IMR-90 (cell line): ENCODE results near the gene ISX. TPM values are rescaled to one million over a fixed set of nuclear protein-coding genes. Genes with fewer than 3 reads are reported as not detected.

Experiments used
- ATAC-seq: fragments of 200-7000 bp; cut with Tn5 transposase; 2 replicates; pipeline ENCODE4 v1.9.1; 2020; ENCODE audit warnings: low read depth, mild to moderate bottlenecking, moderate library complexity
- BruUV-seq: library from RNA; stranded (reverse); fragments of 400-500 nt; replicated peaks from 2 replicates; lab custom pipeline; 2021; lab: Mats Ljungman, UMichigan
- CTCF ChIA-PET: fragments of 300-600 bp; formaldehyde crosslinking; extraction: SDS; loops from one replicate; lab custom pipeline; 2021; ENCODE audit warnings: antibody characterized with exemption; lab: Yijun Ruan, JAX
- POLR2A ChIA-PET: fragments of 300-600 bp; sonication (Branson Sonifier 250); formaldehyde crosslinking; loops from one replicate; lab custom pipeline; 2022; ENCODE audit warnings: antibody characterized with exemption; ENCODE audit not compliant: unreplicated experiment; lab: Charles Lee
- DNase-seq: peaks from one replicate; pipeline ENCODE4 v3.0.0; 2013
- H2AFZ ChIP-seq: replicated peaks from 2 replicates; pipeline ENCODE3; 2013; ENCODE audit warnings: low read length, mild to moderate bottlenecking; ENCODE audit not compliant: poor library complexity
- H2AK5ac ChIP-seq: 2 replicates; pipeline ENCODE4 v1.6.1; 2013; ENCODE audit warnings: low read depth, low read length, inconsistent platforms
- H2AK9ac ChIP-seq: replicated peaks from 2 replicates; pipeline ENCODE3; 2013; ENCODE audit warnings: mild to moderate bottlenecking, low read depth, low read length, moderate library complexity; ENCODE audit not compliant: poor library complexity
- H2BK120ac ChIP-seq: 2 replicates; pipeline ENCODE4 v1.6.1; 2013; ENCODE audit warnings: low read depth, low read length, inconsistent platforms
- H2BK15ac ChIP-seq: 3 replicates; pipeline ENCODE4 v1.6.1; 2013; ENCODE audit warnings: low read depth, low read length, inconsistent platforms
- H2BK20ac ChIP-seq: 2 replicates; pipeline ENCODE4 v1.6.1; 2013; ENCODE audit warnings: low read depth, mild to moderate bottlenecking, inconsistent platforms, low read length, moderate library complexity
- H2BK5ac ChIP-seq: 2 replicates; pipeline ENCODE4 v1.6.1; 2013; ENCODE audit warnings: mild to moderate bottlenecking, low read depth, low read length, inconsistent platforms; ENCODE audit not compliant: poor library complexity, severe bottlenecking
- H3K14ac ChIP-seq: replicated peaks from 2 replicates; pipeline ENCODE4 v1.6.1; 2013; ENCODE audit warnings: low read depth, low read length, inconsistent platforms
- H3K18ac ChIP-seq: 2 replicates; pipeline ENCODE4 v1.6.1; 2013; ENCODE audit warnings: low read depth, low read length, control low read depth
- H3K23ac ChIP-seq: 2 replicates; pipeline ENCODE4 v1.6.1; 2013; ENCODE audit warnings: low read depth, low read length, inconsistent platforms
- H3K27ac ChIP-seq: 2 replicates; pipeline ENCODE4 v1.5.1; 2013; ENCODE audit warnings: mild to moderate bottlenecking, control low read depth, low read length; ENCODE audit not compliant: insufficient read depth
- H3K27me3 ChIP-seq: 2 replicates; pipeline ENCODE4 v1.6.1; 2013; ENCODE audit warnings: low read length; ENCODE audit not compliant: control insufficient read depth, insufficient read depth
- H3K36me3 ChIP-seq: 2 replicates; pipeline ENCODE4 v1.6.1; 2013; ENCODE audit warnings: low read length, mixed read lengths; ENCODE audit not compliant: control insufficient read depth, insufficient read depth
- H3K4ac ChIP-seq: 2 replicates; pipeline ENCODE4 v1.6.1; 2013; ENCODE audit warnings: low read depth, low read length, inconsistent platforms
- H3K4me1 ChIP-seq: 2 replicates; pipeline ENCODE4 v1.6.1; 2013; ENCODE audit warnings: low read length, mixed read lengths; ENCODE audit not compliant: control insufficient read depth, insufficient read depth
- H3K4me2 ChIP-seq: 2 replicates; pipeline ENCODE4 v1.6.1; 2013; ENCODE audit warnings: low read depth, mild to moderate bottlenecking, control low read depth, low read length, moderate library complexity
- H3K4me3 ChIP-seq: 2 replicates; pipeline ENCODE4 v1.5.1; 2013; ENCODE audit warnings: low read depth, mild to moderate bottlenecking, control low read depth, low read length, moderate library complexity; ENCODE audit not compliant: insufficient read depth
- H3K56ac ChIP-seq: 2 replicates; pipeline ENCODE4 v1.6.1; 2013; ENCODE audit warnings: low read length, inconsistent platforms; ENCODE audit not compliant: insufficient read depth; ENCODE audit errors: extremely low read depth
- H3K79me1 ChIP-seq, 2 experiments: 2 replicates each; pipeline ENCODE4 v1.6.1; 2013; ENCODE audit warnings: low read length in 2 of 2, inconsistent platforms in 1 of 2, low read depth in 1 of 2
- H3K9ac ChIP-seq: 2 replicates; pipeline ENCODE4 v1.6.1; 2013; ENCODE audit warnings: low read depth, low read length, control low read depth
- H3K9me1 ChIP-seq: 2 replicates; pipeline ENCODE4 v1.6.1; 2013; ENCODE audit warnings: low read length, inconsistent platforms; ENCODE audit not compliant: insufficient read depth
- H3K9me3 ChIP-seq: 2 replicates; pipeline ENCODE4 v1.6.1; 2013; ENCODE audit warnings: low read length; ENCODE audit not compliant: control insufficient read depth, insufficient read depth
- H4K20me1 ChIP-seq: 2 replicates; pipeline ENCODE4 v1.6.1; 2013; ENCODE audit warnings: low read length, inconsistent platforms; ENCODE audit not compliant: insufficient read depth
- H4K5ac ChIP-seq: 2 replicates; pipeline ENCODE4 v1.6.1; 2013; ENCODE audit warnings: mild to moderate bottlenecking, low read depth, low read length, control low read depth
- H4K8ac ChIP-seq, 2 experiments: 2 replicates each; pipeline ENCODE4 v1.6.1; 2013; ENCODE audit warnings: low read depth in 2 of 2, low read length in 2 of 2, control low read depth in 1 of 2, inconsistent platforms in 1 of 2
- H4K91ac ChIP-seq: 2 replicates; pipeline ENCODE4 v1.6.1; 2013; ENCODE audit warnings: low read depth, low read length, inconsistent platforms; ENCODE audit not compliant: insufficient read depth
- ELK1 ChIP-seq: fragments of 150-350 bp; IDR thresholded peaks from 2 replicates; pipeline ENCODE4 v1.6.1; 2016; ENCODE audit warnings: low read depth, mild to moderate bottlenecking, low read length, moderate library complexity, borderline replicate concordance
- MAZ ChIP-seq: IDR thresholded peaks from 2 replicates; pipeline ENCODE4 v1.6.1; 2012; ENCODE audit warnings: low read depth, mild to moderate bottlenecking, low read length, improper control_type of control experiment, moderate library complexity, borderline replicate concordance
- WGBS, 2 experiments: methylation state at CpG; one replicate each; pipeline versions ENCODE4 v1.1.5 to v1.1.7; 2013; ENCODE audit warnings: missing lambda C conversion rate in 2 of 2; ENCODE audit not compliant: insufficient read length in 1 of 2; ENCODE audit errors: extremely low coverage in 2 of 2; 5-methylcytosine and 5-hydroxymethylcytosine counted together
- dilution Hi-C: fragments of 300-500 bp; cut with HindIII; formaldehyde crosslinking; loops from one replicate; pipeline ENCODE4 v1.14.3; 2018; ENCODE audit warnings: low sequenced_read_pairs; ENCODE audit not compliant: unreplicated experiment
- in situ Hi-C: fragments of 300-500 bp; cut with MboI; formaldehyde crosslinking; loops from 3 replicates; pipeline ENCODE4 v1.14.3; 2019; ENCODE audit warnings: low sequenced_read_pairs, inconsistent platforms, mixed read lengths
- intact Hi-C: fragments of 100-400 bp; cut with micrococcal nuclease; formaldehyde crosslinking; loops from 2 replicates; pipeline ENCODE4 v1.10.0; 2022
- polyA plus RNA-seq, 3 experiments: library from polyadenylated mRNA; depleted of rRNA; stranded (reverse); fragments of >200 nt; gene quantifications; 2 replicates each; pipeline ENCODE4 v1.2.3, GENCODE V29; 2012; ENCODE audit warnings: low replicate concordance in 1 of 3
- total RNA-seq: library from RNA; depleted of rRNA; stranded (reverse); fragments of >200 nt; gene quantifications from 2 replicates; pipeline ENCODE4 v1.2.3, GENCODE V29; 2012

Gene ISX
- total and polyA plus RNA-seq, 2 of the 4 experiments (the other 2 are of a cell fraction) = not detected

- no peak overlapping the region for H3K4ac ChIP-seq
- no peaks in the 10 kb centered on the region for H3K36me3 ChIP-seq
- H3K4me3 ChIP-seq = no peak overlapping the region
- no peak overlapping the region for H4K91ac ChIP-seq
- no peak overlapping the region for H3K14ac ChIP-seq
- H3K4me2 ChIP-seq = no peak overlapping the region
- no peak overlapping the region for H2AK5ac ChIP-seq
- no peak overlapping the region for H4K5ac ChIP-seq
- no peak for DNase-seq
- H3K79me1 ChIP-seq = no peaks in the 10 kb centered on the region
- BruUV-seq = no TSS peak
- H3K56ac ChIP-seq = no peak overlapping the region
- H4K20me1 ChIP-seq = no peaks in the 10 kb centered on the region
- H2BK5ac ChIP-seq = no peak overlapping the region
- H3K9me3 ChIP-seq = peaks cover 11% of the 10 kb centered on the region; the same call in 1 of the 2 replicates
- H2AFZ ChIP-seq = no peak overlapping the region
- no peaks in the 10 kb centered on the region for H3K4me1 ChIP-seq
- no peaks in the 10 kb centered on the region for H3K9me1 ChIP-seq
- no peak overlapping the region for H3K27ac ChIP-seq
- ChIA-PET POLR2A (no interaction called here), CTCF (no interaction called here)
- TF ChIP-seq MAZ = no peak
- TF ChIP-seq ELK1 = no peak
- H3K18ac ChIP-seq = no peak overlapping the region
- H2AK9ac ChIP-seq = no peak overlapping the region
- WGBS, 2 experiments = 74% methylated on average over 4 of the region's 7 CpGs; no CpG with 5 or more reads in 1 of the 2 experiments
- dilution Hi-C loops (no loop called here), intact Hi-C loops (loop anchor here (5.0 kb wide), 1 partner anchor 1719 kb away; no protein-coding TSS in a partner anchor), in situ Hi-C loops (loop anchor here (10.0 to 25.0 kb wide), 2 partner anchors 56 to 1509 kb away; no protein-coding TSS in a partner anchor)
- H4K8ac ChIP-seq = no peak overlapping the region
- H2BK15ac ChIP-seq = no peak overlapping the region
- no peak for ATAC-seq
- H3K23ac ChIP-seq = no peak overlapping the region
- no peak overlapping the region for H3K9ac ChIP-seq
- H2BK120ac ChIP-seq = no peak overlapping the region
- H3K27me3 ChIP-seq = no peaks in the 10 kb centered on the region
- H2BK20ac ChIP-seq = no peak overlapping the region
Observed at GRCh38 chr22:35021161-35021560, 44.8 kb upstream of the ISX start.
